Spleen (tissue), 11 donors: ENCODE measurements around the gene CYP26A1. TPM values are rescaled to one million over a fixed set of nuclear protein-coding genes. Genes with fewer than 3 reads are reported as not detected.

Experiments used
- DNase-seq: peaks from one replicate; pipeline ENCODE4 v3.0.0-alpha.2; 2020
- H3K27ac ChIP-seq, 8 donors: fragments of 200-600 bp; sonication (generic) in 7 of 8; 1 replicate in 4 of 8; 2 replicates in 4 of 8; pipeline versions ENCODE4 v1.5.0 to v1.8.0; 2016 to 2021; ENCODE audit warnings: inconsistent platforms in 4 of 8, mild to moderate bottlenecking in 4 of 8, moderate library complexity in 1 of 8
- H3K27me3 ChIP-seq, 7 donors: fragments of 200-600 bp; sonication (generic) in 6 of 7; replicated peaks in 1 of 7; 1 replicate in 4 of 7; 2 replicates in 3 of 7; pipeline versions ENCODE4 v1.5.0 to v1.8.0; 2016 to 2021; ENCODE audit warnings: inconsistent platforms in 3 of 7, mild to moderate bottlenecking in 1 of 7
- H3K36me3 ChIP-seq, 6 donors: fragments of 200-600 bp; sonication (generic) in 5 of 6; 1 replicate in 4 of 6; 2 replicates in 2 of 6; pipeline versions ENCODE4 v1.5.0 to v1.8.0; 2016 to 2021; ENCODE audit warnings: inconsistent platforms in 2 of 6
- H3K4me1 ChIP-seq, 6 donors: fragments of 200-600 bp; sonication (generic) in 5 of 6; 1 replicate in 3 of 6; 2 replicates in 3 of 6; pipeline versions ENCODE4 v1.5.0 to v1.8.0; 2016 to 2021; ENCODE audit warnings: inconsistent platforms in 3 of 6
- H3K4me3 ChIP-seq, 8 donors: fragments of 200-600 bp; sonication (generic) in 7 of 8; 1 replicate in 4 of 8; 2 replicates in 4 of 8; pipeline versions ENCODE4 v1.5.0 to v1.8.0; 2016 to 2021; ENCODE audit warnings: inconsistent platforms in 4 of 8, mild to moderate bottlenecking in 4 of 8, moderate library complexity in 2 of 8
- H3K9me3 ChIP-seq, 8 donors: fragments of 200-600 bp; sonication (generic) in 7 of 8; 1 replicate in 4 of 8; 2 replicates in 4 of 8; pipeline versions ENCODE4 v1.5.0 to v1.8.0; 2016 to 2021; ENCODE audit warnings: inconsistent platforms in 4 of 8
- CTCF ChIP-seq, 11 experiments: fragments of 200-600 bp in 7 of 11; fragments of 450-650 bp in 4 of 11; sonication (generic) in 4 of 11; IDR thresholded peaks in 8 of 11; conservative IDR thresholded peaks in 3 of 11; 1 replicate in 7 of 11; 2 replicates in 4 of 11; pipeline versions ENCODE4 v1.4.0 to v1.8.0; 2016 to 2021; ENCODE audit warnings: antibody characterized with exemption in 11 of 11, inconsistent platforms in 4 of 11, mild to moderate bottlenecking in 1 of 11
- POLR2A ChIP-seq, 3 donors: fragments of 450-650 bp; IDR thresholded peaks; one replicate each; pipeline ENCODE4 v1.5.1; 2017; ENCODE audit warnings: antibody characterized with exemption in 3 of 3, mild to moderate bottlenecking in 1 of 3
- POLR2AphosphoS5 ChIP-seq, 3 donors: sonication (generic); formaldehyde crosslinking; IDR thresholded peaks; one replicate each; pipeline ENCODE4 v1.5.1; 2017; ENCODE audit warnings: antibody characterized with exemption in 3 of 3
- WGBS, 5 donors: extraction: QIAGEN DNeasy Blood & Tissue Kit in 3 of 5; methylation state at CpG; one replicate each; pipeline versions ENCODE4 v1.1.5 to v1.1.7; 2013 to 2018; 5-methylcytosine and 5-hydroxymethylcytosine counted together
- intact Hi-C: fragments of 100-400 bp; cut with DNase I; formaldehyde crosslinking; loops from one replicate; pipeline ENCODE4 v1.15.0; 2023; ENCODE audit warnings: low total_unique reads
- polyA plus RNA-seq, 3 donors: library from polyadenylated mRNA; stranded (reverse); fragments of 200-250 nt; gene quantifications; one replicate each; pipeline ENCODE4 v1.2.1, GENCODE V29; 2013
- total RNA-seq, 7 donors: library from RNA; depleted of rRNA in 3 of 7; stranded (reverse); fragments of >200 nt in 3 of 7; fragmentation: NEBNext Ultra II Directional in 4 of 7; extraction: Animal tissue kit (Norgen Biotek cat#: 25700) in 4 of 7; gene quantifications; one replicate each; pipeline versions ENCODE4 v1.1.0 to v1.2.1, GENCODE V29; 2016 to 2021
- donor health status: healthy with polysubstance abuse.
- donor health status: DM: no; HTN: no; CAD: no; lungs with moderate emphysema.
- donor health status: DM: no; HTN: no; CAD: no.
- donor health status: Bipolar disorder and iron deficiency.
- donor health status: healthy.
- donor health status: DM: no; HTN: no; CAD: no.
- donor health status: DM: yes; HTN: yes; CAD: no.

The CYP26A1 gene
- total and polyA plus RNA-seq, 10 donors, result 0.03 to 0.22 (median 0.20) TPM; not detected in 6

- no peaks in the 10 kb centered on the region for H3K36me3 ChIP-seq
- no peaks in the 10 kb centered on the region for H3K4me1 ChIP-seq
- DNase-seq, result no peak
- 73 to 88% (median 82%) methylated on average over 1 of the region's 1 CpG for WGBS, 5 donors
- intact Hi-C loops, result no loop called here
- no peaks in the 10 kb centered on the region for H3K9me3 ChIP-seq
- TF ChIP-seq POLR2A (IDR thresholded peaks at IDR 0.05) (no peak), CTCF (IDR thresholded peaks at IDR 0.05 in 8 of 11, conservative IDR thresholded peaks at IDR 0.05 in 3 of 11) (no peak), POLR2AphosphoS5 (IDR thresholded peaks at IDR 0.05) (no peak)
- H3K27ac ChIP-seq, result no peak overlapping the region
- H3K27me3 ChIP-seq, result peaks cover 0 to 8% (median 0%) of the 10 kb centered on the region in 7 donors
- no peak overlapping the region for H3K4me3 ChIP-seq
Measured at GRCh38 chr10:93095225-93095624, 21.5 kb downstream of the CYP26A1 start.

GRCh38 chr10:93096901-93097300 lies 23.2 kb downstream of the CYP26A1 start:
- no peaks in the 10 kb centered on the region for H3K9me3 ChIP-seq
- no peak for DNase-seq
- H3K4me3 ChIP-seq, result no peak overlapping the region
- H3K27me3 ChIP-seq, result no peaks in the 10 kb centered on the region
- no peaks in the 10 kb centered on the region for H3K4me1 ChIP-seq
- TF ChIP-seq CTCF (IDR thresholded peaks at IDR 0.05 in 8 of 11, conservative IDR thresholded peaks at IDR 0.05 in 3 of 11) (no peak), POLR2A (IDR thresholded peaks at IDR 0.05) (no peak), POLR2AphosphoS5 (IDR thresholded peaks at IDR 0.05) (no peak)
- intact Hi-C loops, result no loop called here
- H3K36me3 ChIP-seq, result no peaks in the 10 kb centered on the region
- H3K27ac ChIP-seq, result no peak overlapping the region
- 77 to 91% (median 84%) methylated on average over 5 of the region's 5 CpGs for WGBS, 5 donors

GRCh38 chr10:93097386-93097785 lies 23.7 kb downstream of the CYP26A1 start:
- TF ChIP-seq CTCF (IDR thresholded peaks at IDR 0.05 in 8 of 11, conservative IDR thresholded peaks at IDR 0.05 in 3 of 11) (no peak), POLR2A (IDR thresholded peaks at IDR 0.05) (no peak), POLR2AphosphoS5 (IDR thresholded peaks at IDR 0.05) (no peak)
- WGBS, 5 donors, result 68 to 91% (median 88%) methylated on average over 9 of the region's 9 CpGs
- Histone ChIP-seq H3K27ac (no peak overlapping the region), H3K4me3 (no peak overlapping the region), H3K9me3 (no peaks in the 10 kb centered on the region), H3K4me1 (no peaks in the 10 kb centered on the region), H3K27me3 (no peaks in the 10 kb centered on the region), H3K36me3 (no peaks in the 10 kb centered on the region)
- intact Hi-C loops, result no loop called here
- DNase-seq, result no peak

- no peak overlapping the region for H3K27ac ChIP-seq
- no peak for DNase-seq
- intact Hi-C loops, result no loop called here
- H3K4me1 ChIP-seq, result no peaks in the 10 kb centered on the region
- no peaks in the 10 kb centered on the region for H3K27me3 ChIP-seq
- 76 to 87% (median 80%) methylated on average over 3 of the region's 3 CpGs for WGBS, 5 donors
- H3K4me3 ChIP-seq, result no peak overlapping the region
- TF ChIP-seq POLR2A (IDR thresholded peaks at IDR 0.05) (no peak), CTCF (IDR thresholded peaks at IDR 0.05 in 8 of 11, conservative IDR thresholded peaks at IDR 0.05 in 3 of 11) (no peak), POLR2AphosphoS5 (IDR thresholded peaks at IDR 0.05) (no peak)
- peaks cover 0 to 3% (median under 1%) of the 10 kb centered on the region in 8 donors for H3K9me3 ChIP-seq
- H3K36me3 ChIP-seq, result no peaks in the 10 kb centered on the region
Measured at GRCh38 chr10:93098816-93099215, 25.1 kb downstream of the CYP26A1 start.
